Neuron (in vitro differentiated cells): Measurements from ENCODE around the gene RAB8B.

ENCODE experiments used
- H2AFZ ChIP-seq: one replicate; pipeline ENCODE4 v1.6.1; 2013; ENCODE audit warnings: low read depth, mild to moderate bottlenecking, inconsistent platforms, low read length, moderate library complexity
- H3K27me3 ChIP-seq: one replicate; pipeline ENCODE4 v1.6.1; 2013; ENCODE audit warnings: low read length; ENCODE audit not compliant: insufficient read depth
- H3K36me3 ChIP-seq: one replicate; pipeline ENCODE4 v1.6.1; 2013; ENCODE audit warnings: low read length; ENCODE audit not compliant: insufficient read depth
- H3K4me1 ChIP-seq: one replicate; pipeline ENCODE4 v1.6.1; 2013; ENCODE audit warnings: low read length; ENCODE audit not compliant: insufficient read depth
- H3K4me3 ChIP-seq: 2 replicates; pipeline ENCODE4 v1.5.1; 2013; ENCODE audit warnings: mild to moderate bottlenecking, low read length, moderate library complexity
- H3K9me3 ChIP-seq: one replicate; pipeline ENCODE4 v1.6.1; 2013; ENCODE audit warnings: low read length

The RAB8B gene

DNA sequence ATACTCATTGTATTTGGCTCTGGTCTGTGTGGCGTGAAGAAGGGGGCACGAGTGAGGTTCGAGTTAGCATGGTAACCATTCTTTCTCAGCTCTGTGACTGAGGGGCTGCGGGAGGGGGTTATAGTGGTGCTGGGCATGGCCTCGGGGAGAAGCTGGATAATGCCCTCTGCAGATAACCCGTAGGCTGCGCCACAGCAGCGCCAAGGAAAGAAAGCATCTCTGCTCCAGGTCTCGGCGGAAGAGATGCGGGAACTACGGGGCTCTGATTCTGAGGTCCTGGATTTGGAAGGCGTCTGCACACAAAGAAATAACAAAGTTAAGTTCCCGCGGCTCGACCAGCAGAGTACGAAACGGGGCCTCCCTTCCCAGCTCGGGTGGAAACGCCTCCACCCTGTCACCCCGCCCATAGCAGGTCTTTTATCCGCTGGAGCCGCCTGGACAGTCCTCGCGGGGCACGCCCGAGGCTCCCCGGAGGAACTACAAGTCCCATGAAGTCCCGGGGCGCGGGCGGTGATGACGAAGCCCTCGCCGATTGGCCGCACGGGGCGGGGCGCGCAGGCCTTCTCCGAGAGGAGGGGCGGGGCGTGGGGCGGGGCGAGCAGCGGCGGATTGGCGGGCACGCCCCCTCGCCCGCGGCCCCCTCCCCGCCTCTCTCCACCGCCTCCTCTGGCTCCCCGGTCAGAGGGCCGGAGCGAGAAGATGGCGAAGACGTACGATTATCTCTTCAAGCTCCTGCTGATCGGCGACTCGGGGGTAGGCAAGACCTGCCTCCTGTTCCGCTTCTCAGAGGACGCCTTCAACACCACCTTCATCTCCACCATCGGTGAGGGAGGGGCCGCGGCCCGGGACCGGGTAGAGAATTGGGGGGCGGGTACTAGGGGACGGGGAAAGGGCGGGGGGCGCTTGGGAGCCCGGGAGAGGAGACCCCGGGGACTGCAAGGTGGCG, at the start of gene RAB8B:
Gene RAB8B, plus strand, starts transcription at position 681 of the 946 bp plus-strand sequence. Its CDS starts 19 bp downstream, at position 700.
- H3K9me3 ChIP-seq = no peaks in the 10 kb centered on the region
- peak within 1 kb of the TSS; percentile 82 for H3K4me3 ChIP-seq
- H3K36me3 ChIP-seq = no peaks in the 10 kb centered on the region
- H2AFZ ChIP-seq = peak within 1 kb of the TSS; percentile 62
- H3K27me3 ChIP-seq = no peaks in the 10 kb centered on the region
- H3K4me1 ChIP-seq = peaks cover 41% of the 10 kb centered on the region

DNA sequence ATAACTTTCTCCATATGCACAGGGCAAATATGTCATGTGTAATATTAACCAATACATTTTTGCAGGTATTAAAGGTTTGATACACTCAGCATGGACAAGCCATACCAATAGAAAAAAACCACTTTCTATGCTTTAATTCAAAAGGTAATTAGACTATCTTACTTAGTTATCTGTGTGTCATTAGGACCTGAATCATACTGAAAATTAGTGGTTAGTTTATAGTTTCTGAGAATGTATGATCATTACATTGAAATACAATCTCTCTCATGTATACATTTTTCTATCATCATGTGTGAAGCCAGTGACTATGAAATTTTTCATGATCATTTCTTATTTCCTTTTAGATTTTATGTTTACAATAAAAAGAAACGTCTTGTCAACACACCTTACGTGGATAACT, 48.5 kb upstream of the RAB8B start:
- no peaks in the 10 kb centered on the region for H3K4me1 ChIP-seq
- no peaks in the 10 kb centered on the region for H3K27me3 ChIP-seq
- H2AFZ ChIP-seq = no peak overlapping the region
- no peaks in the 10 kb centered on the region for H3K9me3 ChIP-seq
- no peak overlapping the region for H3K4me3 ChIP-seq
- peaks cover 12% of the 10 kb centered on the region for H3K36me3 ChIP-seq

DNA sequence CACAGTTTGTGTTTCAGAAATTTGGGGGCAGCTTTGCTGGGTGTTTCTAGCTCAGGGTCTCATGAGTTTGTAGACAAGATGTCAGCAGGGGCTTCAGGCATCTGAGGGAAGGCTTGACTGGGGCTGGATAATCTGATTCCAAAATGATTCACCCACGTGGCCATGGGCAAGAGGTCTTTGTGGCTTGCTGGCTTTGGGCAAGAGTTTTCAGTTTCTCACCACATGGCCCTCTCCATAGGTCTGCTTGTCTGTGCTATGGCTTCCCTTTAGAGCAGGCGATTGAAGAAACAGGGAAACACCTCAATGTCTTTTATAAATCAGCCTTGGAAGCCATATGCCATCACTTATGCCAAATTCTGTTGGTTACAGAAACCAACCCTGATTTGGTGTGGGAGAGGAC, 44.0 kb upstream of the RAB8B start:
- no peaks in the 10 kb centered on the region for H3K27me3 ChIP-seq
- no peak overlapping the region for H3K4me3 ChIP-seq
- peaks cover 43% of the 10 kb centered on the region for H3K36me3 ChIP-seq
- H3K9me3 ChIP-seq = peaks cover 2% of the 10 kb centered on the region
- H2AFZ ChIP-seq = no peak overlapping the region
- no peaks in the 10 kb centered on the region for H3K4me1 ChIP-seq

DNA sequence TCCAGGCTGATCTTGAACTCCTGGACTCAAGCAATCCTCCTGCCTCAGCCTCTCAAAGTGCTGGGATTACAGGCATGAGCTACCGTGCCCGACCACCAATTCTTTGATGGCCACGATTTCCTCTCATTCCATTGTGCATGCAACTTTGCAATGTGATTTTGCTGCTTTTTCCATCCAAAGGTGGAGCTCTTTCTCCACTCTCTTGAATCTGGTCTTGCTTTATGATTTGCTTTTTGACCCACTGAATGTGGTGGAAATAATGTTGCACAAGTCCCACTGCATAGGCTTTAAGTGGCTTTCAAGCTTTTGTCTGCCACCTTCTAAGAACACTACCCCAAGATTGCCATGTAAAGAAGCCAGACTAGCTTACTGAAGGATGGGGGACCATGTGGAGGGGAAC, 42.7 kb upstream of the RAB8B start:
- H3K36me3 ChIP-seq = peaks cover 48% of the 10 kb centered on the region
- peaks cover 4% of the 10 kb centered on the region for H3K9me3 ChIP-seq
- H3K4me3 ChIP-seq = no peak overlapping the region
- H3K27me3 ChIP-seq = no peaks in the 10 kb centered on the region
- H3K4me1 ChIP-seq = no peaks in the 10 kb centered on the region
- no peak overlapping the region for H2AFZ ChIP-seq

DNA sequence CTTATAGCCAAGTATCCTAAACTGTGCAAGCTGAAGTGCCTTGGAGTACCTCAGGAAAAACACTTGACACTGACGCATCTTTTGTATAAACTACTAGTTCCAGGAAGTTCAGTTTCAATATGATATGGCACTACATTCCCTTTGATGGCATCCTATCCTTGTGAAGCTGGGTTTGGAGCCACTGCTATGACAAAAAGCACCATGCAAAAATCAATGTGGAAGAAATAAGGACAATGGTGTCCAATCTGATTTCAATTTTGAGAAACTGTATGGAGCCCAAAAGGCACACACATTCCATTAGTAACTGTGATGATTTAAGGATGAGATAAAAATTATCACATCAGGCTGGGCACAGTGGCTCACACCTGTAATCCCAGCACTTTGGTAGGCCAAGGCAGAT, 37.7 kb upstream of the RAB8B start:
- Histone ChIP-seq H3K27me3 (no peaks in the 10 kb centered on the region), H2AFZ (no peak overlapping the region), H3K4me1 (peaks cover 9% of the 10 kb centered on the region), H3K4me3 (no peak overlapping the region), H3K36me3 (peaks cover 71% of the 10 kb centered on the region), H3K9me3 (peaks cover 8% of the 10 kb centered on the region)

DNA sequence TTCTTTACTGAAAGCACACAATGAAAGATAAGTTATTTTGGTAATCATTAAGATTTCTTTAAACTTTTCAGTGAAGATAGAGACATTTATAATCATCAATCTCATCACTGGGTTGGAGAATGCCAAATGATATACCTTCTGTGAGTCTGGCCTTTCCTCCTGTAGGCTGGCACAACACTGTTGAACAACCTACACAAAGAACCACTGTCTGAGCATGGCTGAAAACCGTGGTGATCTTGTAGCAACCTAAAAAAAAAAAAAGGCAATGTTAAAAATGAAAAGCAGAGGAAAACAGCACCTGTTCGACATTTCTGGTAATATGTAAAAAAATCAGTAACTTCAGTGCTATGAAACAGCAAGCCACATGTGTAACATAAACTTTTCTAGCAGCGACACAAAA, 33.9 kb upstream of the RAB8B start:
- Histone ChIP-seq H3K36me3 (peaks cover 41% of the 10 kb centered on the region), H3K27me3 (no peaks in the 10 kb centered on the region), H2AFZ (no peak overlapping the region), H3K4me1 (peaks cover 9% of the 10 kb centered on the region), H3K9me3 (peaks cover 5% of the 10 kb centered on the region), H3K4me3 (peak overlapping the region; percentile 61)

DNA sequence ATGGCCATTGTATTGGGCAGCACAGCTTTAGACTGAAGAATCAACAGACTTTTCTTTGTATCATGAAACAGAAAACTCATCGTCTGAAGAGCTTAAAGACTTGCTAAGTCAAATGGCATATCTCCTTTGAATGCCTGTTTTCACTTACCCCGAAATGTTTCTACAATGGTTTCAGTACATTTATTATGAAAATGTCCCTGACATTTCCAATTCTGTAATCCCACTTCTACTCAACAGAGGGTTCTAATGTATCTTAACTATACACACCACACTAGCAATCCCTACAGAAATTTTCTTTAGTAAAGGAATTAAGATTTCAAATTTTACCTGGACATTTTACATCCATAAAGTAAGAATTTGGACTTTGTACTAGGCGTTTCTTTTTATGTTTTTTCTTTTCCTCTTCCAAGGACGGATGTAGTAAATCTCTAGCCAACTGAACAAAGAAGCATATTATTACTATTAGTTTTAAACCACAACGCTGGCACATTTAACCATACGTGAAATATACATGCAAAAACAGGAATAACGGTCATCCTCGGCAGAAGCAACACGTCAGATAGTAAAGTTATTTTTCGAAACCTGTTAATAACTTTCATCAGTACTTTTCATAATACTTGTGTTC, 33.2 kb upstream of the RAB8B start:
- H3K9me3 ChIP-seq = peaks cover 4% of the 10 kb centered on the region

DNA sequence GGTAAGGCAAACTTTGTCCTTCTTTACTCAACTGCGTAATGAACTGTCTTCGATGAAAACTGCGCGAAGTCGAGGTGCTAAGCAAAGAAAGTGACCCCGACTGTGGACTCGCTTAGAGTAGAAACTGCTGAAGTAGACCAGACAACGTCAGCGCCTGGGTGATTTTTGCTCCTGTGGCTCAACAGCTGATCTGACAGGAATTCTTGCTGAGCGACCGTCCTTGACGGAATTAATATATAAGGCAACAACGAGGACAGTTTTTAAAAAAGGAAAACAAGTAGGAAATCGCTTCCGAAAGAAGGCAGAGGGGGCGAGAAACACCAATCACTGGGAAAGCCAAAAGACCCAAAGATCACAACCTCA, 32.7 kb upstream of the RAB8B start:
- no peak overlapping the region for H2AFZ ChIP-seq
- peak overlapping the region; percentile 61 for H3K4me3 ChIP-seq
- H3K36me3 ChIP-seq = peaks cover 33% of the 10 kb centered on the region
- H3K27me3 ChIP-seq = no peaks in the 10 kb centered on the region
- peaks cover 3% of the 10 kb centered on the region for H3K9me3 ChIP-seq
- H3K4me1 ChIP-seq = peaks cover 9% of the 10 kb centered on the region

More for the DNA sequence above, 33.2 kb upstream of the RAB8B start:
- Histone ChIP-seq H3K36me3 (peaks cover 38% of the 10 kb centered on the region), H3K27me3 (no peaks in the 10 kb centered on the region), H3K4me1 (peaks cover 9% of the 10 kb centered on the region), H2AFZ (no peak overlapping the region), H3K4me3 (peak overlapping the region; percentile 61)

DNA sequence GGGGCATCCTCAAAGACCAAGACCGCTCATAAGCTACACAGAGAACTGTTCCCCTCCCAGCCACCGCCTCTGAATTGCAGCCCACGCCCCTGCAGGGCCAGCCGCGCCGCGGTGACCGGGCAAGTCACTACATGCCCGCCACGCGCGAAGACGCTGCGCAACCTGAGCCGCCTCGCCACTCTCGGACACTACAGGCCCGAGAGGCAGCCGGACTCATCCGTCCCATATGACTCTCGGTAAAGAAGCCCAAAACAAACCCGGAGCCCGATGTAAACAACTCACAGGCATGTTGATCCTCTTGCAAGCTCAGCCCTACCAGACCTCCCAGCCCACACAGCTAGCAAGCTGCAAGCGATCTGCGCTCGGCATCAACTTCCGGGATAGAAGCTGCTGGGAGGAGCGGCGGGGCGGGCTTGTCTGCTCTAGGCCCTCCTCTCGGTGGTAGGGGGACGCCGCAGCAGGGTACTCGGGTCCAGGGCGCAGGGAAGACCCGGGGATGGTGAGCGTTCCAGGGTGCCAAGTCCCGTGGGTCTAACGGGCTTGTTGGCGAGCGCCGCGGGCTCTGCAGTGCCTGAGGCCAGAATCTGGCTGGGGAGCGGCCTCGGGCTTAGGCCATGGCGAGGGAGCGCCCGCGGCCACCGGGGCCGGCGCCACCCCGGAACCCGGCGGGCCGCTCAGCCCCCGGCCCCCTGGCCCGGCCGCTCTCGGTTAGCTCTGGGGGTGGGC, 32.1 kb upstream of the RAB8B start, which contains the start of gene RPS27L:
Gene RPS27L, minus strand, starts transcription at position 360 of the 726 bp plus-strand sequence. Its CDS starts 72 bp downstream, at position 288.
- H3K4me1 ChIP-seq = peaks cover 9% of the 10 kb centered on the region
- peaks cover 29% of the 10 kb centered on the region for H3K36me3 ChIP-seq
- peak within 1 kb of the TSS; percentile 61 for H3K4me3 ChIP-seq
- no peaks in the 10 kb centered on the region for H3K27me3 ChIP-seq
- H2AFZ ChIP-seq = peak within 1 kb of the TSS; percentile 53
- H3K9me3 ChIP-seq = no peaks in the 10 kb centered on the region

DNA sequence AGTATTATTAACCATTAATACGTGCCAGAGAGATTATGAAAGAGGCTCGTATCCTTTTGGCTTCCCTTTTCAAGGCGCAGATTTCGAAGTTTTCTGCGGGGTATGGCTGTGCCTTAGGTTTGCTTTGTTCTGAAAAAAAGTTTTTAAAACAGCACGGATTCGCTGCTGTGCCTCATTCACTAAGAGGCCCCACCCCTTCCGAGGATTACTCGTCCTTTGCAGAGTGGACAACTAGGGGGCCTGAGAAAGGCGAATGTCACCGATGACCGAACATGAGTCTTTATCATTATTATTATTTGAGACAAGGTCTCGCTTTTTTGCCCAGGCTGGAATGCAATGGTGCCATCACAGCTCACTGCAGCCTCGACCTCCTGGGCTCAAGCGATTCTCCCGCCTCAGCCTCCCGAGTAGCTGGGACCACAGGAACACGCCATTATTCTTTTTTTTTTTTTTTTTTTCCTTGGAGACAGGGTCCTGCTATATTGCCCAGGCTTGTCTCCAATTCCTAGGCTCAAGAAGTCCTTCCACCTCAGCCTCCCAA, 31.4 kb upstream of the RAB8B start:
- no peaks in the 10 kb centered on the region for H3K9me3 ChIP-seq
- peak overlapping the region; percentile 61 for H3K4me3 ChIP-seq
- H3K27me3 ChIP-seq = no peaks in the 10 kb centered on the region
- peaks cover 23% of the 10 kb centered on the region for H3K36me3 ChIP-seq
- H3K4me1 ChIP-seq = peaks cover 9% of the 10 kb centered on the region
- H2AFZ ChIP-seq = peak overlapping the region; percentile 53

DNA sequence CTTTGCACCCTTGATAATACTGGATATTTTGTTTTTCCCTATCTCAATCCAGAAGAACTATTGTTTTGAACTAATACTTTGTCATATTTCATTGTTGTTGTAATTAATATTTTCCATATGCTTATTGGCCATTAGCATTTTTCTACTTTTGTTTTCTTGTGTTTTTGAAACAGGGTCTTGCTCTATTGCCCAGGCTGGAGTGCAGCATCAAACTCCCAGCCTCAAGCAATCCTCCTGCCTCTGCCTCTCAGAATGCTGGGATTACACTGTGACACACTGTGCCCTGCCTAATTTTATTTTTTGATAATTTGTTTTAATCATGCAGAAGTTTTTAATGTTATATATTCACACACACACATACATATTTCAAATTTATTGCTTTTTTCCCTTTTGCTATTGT, 28.8 kb upstream of the RAB8B start:
- peaks cover under 1% of the 10 kb centered on the region for H3K36me3 ChIP-seq
- H3K4me1 ChIP-seq = peaks cover under 1% of the 10 kb centered on the region
- H3K4me3 ChIP-seq = no peak overlapping the region
- H3K27me3 ChIP-seq = no peaks in the 10 kb centered on the region
- no peak overlapping the region for H2AFZ ChIP-seq
- no peaks in the 10 kb centered on the region for H3K9me3 ChIP-seq

DNA sequence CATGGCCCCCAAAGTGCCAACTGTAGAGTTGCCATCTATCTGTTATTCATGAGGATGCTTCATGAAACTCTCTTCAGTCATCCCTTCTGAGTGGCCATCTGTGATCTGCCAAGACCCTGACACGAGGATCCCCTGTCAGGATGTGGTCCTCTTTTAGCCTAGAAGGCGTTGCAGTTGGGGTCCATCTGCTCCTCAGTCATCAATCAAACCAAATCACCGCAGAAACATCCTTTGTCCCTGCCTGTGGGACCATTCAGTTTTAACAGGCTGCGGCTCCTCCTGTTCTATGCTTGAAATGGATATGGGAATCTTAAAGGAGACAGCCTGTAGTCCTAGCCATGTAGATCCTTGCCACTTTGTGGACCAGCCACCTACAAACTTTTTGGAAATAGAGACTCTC, 26.2 kb upstream of the RAB8B start:
- H3K36me3 ChIP-seq = no peaks in the 10 kb centered on the region

More for the DNA sequence above, 26.2 kb upstream of the RAB8B start:
- H3K4me3 ChIP-seq = no peak overlapping the region
- H3K4me1 ChIP-seq = no peaks in the 10 kb centered on the region
- H3K9me3 ChIP-seq = no peaks in the 10 kb centered on the region
- no peaks in the 10 kb centered on the region for H3K27me3 ChIP-seq
- H2AFZ ChIP-seq = no peak overlapping the region
